Left cardiac atrium (tissue), 4 donors: ENCODE measurements around the gene GRM5. TPM values are rescaled to one million over a fixed set of nuclear protein-coding genes. Genes with fewer than 3 reads are reported as not detected.
"Not testable (repeated sequence)": the region's sequence is repeated elsewhere in the genome, so short reads cannot be mapped to it uniquely, and the experiment has no call there.

ENCODE experiments used
- ATAC-seq, 2 donors: fragments of 200-7000 bp; cut with Tn5 transposase; one replicate each; pipeline ENCODE4 v1.9.1; 2020; ENCODE audit warnings: mild to moderate bottlenecking in 2 of 2, moderate library complexity in 2 of 2
- DNase-seq: peaks from one replicate; pipeline ENCODE4 v3.0.0-alpha.2; 2020
- intact Hi-C, 2 donors: fragments of 100-400 bp; cut with DNase I; formaldehyde crosslinking; loops; one replicate each; pipeline versions ENCODE4 v1.14.1 to v1.15.1; 2022 to 2023
- total RNA-seq, 2 donors: library from RNA; stranded (reverse); fragmentation: NEBNext Ultra II Directional; extraction: Animal tissue kit (Norgen Biotek cat#: 25700); gene quantifications; one replicate each; pipeline ENCODE4 v1.2.1, GENCODE V29; 2021
- donor health status: DM: no; HTN: yes; CAD: no.
- donor health status: DM: no; HTN: yes; CAD: no; lungs with severe emphysema.
- donor health status: DM: yes; HTN: yes; CAD: no.
- donor health status: Dilated cardiomyopathy.

GRM5 gene
- total RNA-seq, 2 donors from 2014 or later: 0.03 to 0.09 TPM

DNA sequence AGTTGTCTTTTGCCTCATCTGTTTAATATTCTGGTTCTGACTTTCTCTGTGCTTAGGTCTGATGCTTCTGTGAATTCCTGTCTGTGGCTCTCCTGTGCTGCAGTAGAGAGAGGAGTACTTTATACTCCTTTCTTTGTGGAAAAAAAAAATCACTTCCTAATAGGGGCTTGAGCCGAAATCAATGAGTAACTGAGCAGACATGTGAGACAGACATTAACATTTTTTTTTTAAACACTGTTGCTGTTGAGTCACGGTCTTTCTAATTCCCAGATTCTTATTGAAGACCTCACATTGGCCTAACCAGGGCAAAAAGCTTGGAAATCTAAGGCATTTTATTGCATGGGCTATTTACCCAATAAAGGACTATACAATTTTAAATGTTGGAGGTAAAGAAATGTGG is 86.1 kb downstream of the GRM5 start:
- intact Hi-C loops: no loop called here
- DNase-seq (no peak), ATAC-seq (no peak)

DNA sequence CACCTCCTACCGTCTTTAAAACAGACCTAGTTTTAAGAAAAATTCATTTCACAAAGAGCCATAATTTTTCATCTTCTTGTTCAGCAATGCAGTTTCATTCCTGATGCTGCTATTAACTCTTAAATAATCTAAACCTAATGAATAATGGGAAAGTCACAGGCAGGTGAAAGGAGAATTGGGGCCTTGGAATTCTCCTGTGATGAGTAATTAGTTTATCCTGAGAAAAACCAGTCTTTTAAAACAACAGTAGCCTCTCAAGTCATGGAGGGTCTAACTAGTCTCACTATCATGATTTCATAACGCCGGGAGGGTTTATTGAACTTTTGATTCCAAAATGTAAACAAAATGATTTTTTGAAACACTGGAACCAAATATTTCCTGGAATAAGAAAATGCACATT is 86.8 kb downstream of the GRM5 start:
- DNase-seq, ATAC-seq, intact Hi-C loops: not testable (repeated sequence)

- intact Hi-C loops, DNase-seq, ATAC-seq: not testable (repeated sequence)
Measured at GRCh38 chr11:88975441-88975840, 90.3 kb downstream of the GRM5 start.

- ATAC-seq (no peak), DNase-seq (no peak)
- intact Hi-C loops: no loop called here
Measured at GRCh38 chr11:88972210-88972609, 93.6 kb downstream of the GRM5 start.

GRCh38 chr11:88961621-88962020 is 104.2 kb downstream of the GRM5 start:
- intact Hi-C loops, ATAC-seq, DNase-seq: not testable (repeated sequence)

GRCh38 chr11:88959857-88960256 is 105.9 kb downstream of the GRM5 start:
- intact Hi-C loops, DNase-seq, ATAC-seq: not testable (repeated sequence)

GRCh38 chr11:88950975-88951374 is 114.8 kb downstream of the GRM5 start:
- no peak for ATAC-seq
- intact Hi-C loops: no loop called here
- no peak for DNase-seq

DNA sequence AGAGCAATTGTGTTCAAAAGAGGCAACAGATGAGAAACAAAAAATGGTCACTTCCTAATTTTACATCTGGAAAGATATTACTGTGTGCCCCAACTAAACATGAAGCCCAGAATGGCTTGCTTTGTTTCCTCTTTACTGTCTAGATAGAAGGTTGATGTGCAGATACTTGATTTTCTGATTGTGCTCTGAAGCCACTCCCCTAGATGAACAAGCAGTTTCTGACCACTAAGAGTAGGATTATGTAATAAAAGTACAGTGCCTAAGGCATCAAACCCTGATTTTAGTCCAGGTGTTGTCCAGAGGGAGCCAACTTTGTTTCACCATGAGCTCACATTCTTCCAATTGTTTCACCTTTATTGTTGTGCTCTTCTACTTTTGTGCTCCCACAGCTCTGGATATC is 116.9 kb downstream of the GRM5 start:
- ATAC-seq, DNase-seq, intact Hi-C loops: not testable (repeated sequence)

DNA sequence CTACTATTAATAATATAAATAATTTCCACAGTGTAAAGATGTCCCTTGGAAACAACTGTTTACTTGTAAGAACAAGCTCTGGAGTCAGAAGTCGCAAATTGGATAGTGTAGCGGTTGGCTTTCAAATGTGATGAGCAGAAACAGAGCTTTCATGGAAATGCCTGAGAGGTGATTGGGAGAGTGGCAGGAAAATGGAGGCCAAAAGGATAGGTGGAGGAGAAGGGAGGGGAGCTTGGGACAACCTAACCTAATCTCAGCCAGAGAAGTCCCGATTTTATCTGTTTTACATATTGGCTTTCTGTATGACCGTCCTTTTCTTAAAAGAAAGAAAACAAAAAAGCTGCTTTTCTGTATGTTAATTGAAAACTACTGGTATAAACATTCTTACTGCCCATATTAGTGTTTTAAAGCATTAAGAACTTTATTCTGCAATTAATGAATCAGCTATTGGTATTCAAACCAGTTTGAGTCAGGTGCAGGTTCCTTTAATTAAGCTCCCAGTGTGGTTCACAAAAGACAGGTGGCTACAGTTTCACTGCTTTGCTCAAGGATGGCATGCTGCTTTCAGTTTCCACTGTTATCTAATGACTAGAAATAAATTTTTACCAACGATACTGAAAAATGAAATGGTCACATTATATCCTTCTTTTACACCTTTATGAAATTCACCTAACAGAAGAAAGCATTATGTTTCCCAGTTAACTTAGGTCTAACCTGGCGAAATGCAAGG is 117.8 kb downstream of the GRM5 start:
- ATAC-seq, intact Hi-C loops, DNase-seq: not testable (repeated sequence)

- intact Hi-C loops, DNase-seq, ATAC-seq: not testable (repeated sequence)
Measured at GRCh38 chr11:88929665-88930064, 136.1 kb downstream of the GRM5 start.

DNA sequence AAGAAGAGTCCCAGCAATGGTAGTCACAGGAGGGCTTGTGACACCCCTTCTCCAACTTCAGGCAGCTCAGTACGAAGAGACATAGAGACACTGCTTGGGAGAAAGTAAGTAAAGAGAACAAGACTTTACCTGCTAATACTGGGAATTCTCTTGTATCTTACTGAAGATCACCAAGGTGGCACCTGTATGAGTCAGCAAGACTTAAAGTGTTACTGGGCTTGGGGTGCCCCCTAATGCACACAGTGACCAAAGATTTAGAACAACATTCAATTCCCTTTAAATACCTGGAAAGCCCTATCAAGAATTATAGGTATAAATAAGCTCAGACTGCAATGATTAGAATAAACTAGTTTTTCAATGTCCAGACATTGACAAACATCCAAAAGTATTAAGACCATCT is 148.7 kb downstream of the GRM5 start:
- ATAC-seq, intact Hi-C loops, DNase-seq: not testable (repeated sequence)

DNA sequence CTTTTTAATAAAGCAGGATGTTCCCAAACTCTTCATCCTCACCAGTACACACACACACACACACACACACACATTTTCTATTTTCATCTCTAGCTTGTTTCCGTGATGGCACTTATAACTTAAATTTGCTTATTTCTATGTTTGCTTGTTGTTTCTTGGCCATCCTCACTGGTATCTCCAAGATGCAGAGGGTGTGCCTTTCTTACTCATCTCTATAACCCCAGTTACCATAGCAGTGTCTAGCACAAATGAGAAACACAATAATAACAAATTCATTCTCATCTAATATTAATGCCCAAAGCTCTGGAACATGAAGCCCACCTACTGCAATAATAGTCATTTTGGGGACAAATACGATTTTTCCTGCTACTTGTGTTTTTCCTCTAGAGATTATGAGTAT is 156.3 kb downstream of the GRM5 start:
- DNase-seq (no peak), ATAC-seq (no peak)
- intact Hi-C loops: no loop called here

DNA sequence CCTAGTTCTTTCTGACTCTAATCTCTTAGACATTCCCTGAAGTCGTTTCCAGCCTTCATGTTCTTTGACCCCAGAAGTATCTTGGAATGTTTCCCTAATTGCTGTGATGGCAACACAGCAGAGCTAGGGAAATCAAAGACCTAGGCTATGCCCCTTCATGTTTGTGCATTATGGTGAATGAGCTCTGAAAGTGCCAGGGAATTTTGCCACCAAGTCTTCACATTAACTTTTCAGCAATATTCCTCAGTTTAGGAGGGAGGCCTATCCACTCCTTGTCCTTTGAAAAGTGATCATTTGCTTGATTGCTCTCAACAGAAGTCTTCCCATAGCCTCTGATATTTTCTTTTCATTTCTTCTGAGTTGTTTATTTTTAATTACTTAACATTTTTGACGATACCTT is 164.3 kb downstream of the GRM5 start:
- DNase-seq, ATAC-seq, intact Hi-C loops: not testable (repeated sequence)

DNA sequence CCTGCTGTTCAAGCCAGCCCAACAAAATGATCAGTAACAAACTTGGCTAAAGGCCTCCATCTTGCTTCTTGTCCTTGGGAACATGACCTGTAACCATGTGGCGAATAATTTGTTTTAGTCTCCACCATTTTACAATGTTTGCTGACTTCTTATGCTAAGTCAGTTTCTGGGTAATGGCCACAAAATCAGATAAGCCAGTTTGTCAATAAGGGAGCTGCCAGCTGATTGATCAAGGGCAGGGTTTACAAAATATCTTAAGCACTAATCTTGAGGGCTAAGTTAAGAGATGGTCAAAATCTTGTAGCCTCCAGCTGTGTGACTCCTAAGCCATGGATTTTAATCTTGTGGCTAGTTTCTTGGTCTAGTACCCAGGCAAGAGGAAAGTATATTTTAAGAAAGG is 176.9 kb downstream of the GRM5 start:
- intact Hi-C loops, DNase-seq, ATAC-seq: not testable (repeated sequence)

GRCh38 chr11:88886796-88887195 is 179.0 kb downstream of the GRM5 start:
- DNase-seq: no peak
- ATAC-seq: no peak
- intact Hi-C loops: no loop called here

DNA sequence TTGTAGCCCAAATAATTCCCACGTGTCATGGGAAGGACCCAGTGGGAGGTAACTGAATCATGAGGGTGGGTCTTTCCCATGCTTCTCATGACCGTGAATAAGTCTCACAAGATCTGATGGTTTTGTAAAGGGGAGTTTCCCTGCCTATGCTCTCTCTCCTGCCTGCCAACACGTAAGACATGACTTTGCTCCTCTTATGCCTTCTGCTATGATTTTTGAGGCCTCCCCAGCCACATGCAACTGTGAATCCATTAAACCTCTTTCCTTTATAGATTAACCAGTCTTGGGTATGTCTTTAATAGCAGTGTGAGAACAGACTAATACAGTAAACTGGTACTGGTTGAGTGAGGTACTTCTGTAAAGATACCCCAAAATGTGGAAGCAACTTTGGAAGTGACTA is 183.0 kb downstream of the GRM5 start:
- ATAC-seq, DNase-seq, intact Hi-C loops: not testable (repeated sequence)

GRCh38 chr11:88861618-88862017 is 204.2 kb downstream of the GRM5 start:
- DNase-seq (no peak), ATAC-seq (no peak)
- intact Hi-C loops: no loop called here

DNA sequence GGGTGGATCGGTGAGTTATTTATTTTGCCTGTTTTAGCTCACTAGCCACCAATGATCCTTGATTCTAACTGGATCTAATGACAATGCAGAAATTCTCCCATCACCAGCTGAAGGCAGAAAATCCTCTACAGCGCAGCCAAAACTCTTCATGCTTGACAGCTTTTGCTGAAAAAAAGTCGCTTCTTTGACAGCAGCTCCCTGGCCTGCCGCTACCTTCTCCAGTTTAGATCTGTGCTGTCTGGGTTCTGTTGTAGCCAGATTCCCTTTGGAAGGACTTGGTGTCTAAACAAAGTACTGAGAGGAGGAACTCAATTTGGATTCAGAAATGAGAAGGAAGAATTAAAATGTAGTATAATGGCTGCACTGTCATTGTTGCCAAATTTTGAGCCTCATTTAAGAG is 205.4 kb downstream of the GRM5 start:
- intact Hi-C loops, ATAC-seq: not testable (repeated sequence)

GRCh38 chr11:88853963-88854362 is 211.8 kb downstream of the GRM5 start:
- ATAC-seq, DNase-seq, intact Hi-C loops: not testable (repeated sequence)

More for the DNA sequence above, 205.4 kb downstream of the GRM5 start:
- DNase-seq: not testable (repeated sequence)

GRCh38 chr11:88851547-88851946 is 214.2 kb downstream of the GRM5 start:
- DNase-seq: not testable (repeated sequence)

GRCh38 chr11:88849773-88850172 is 216.0 kb downstream of the GRM5 start:
- intact Hi-C loops, DNase-seq, ATAC-seq: not testable (repeated sequence)

More at GRCh38 chr11:88851547-88851946, 214.2 kb downstream of the GRM5 start:
- ATAC-seq, intact Hi-C loops: not testable (repeated sequence)
